ENCODE data around the gene NTNG1.

NTNG1 gene

DNA sequence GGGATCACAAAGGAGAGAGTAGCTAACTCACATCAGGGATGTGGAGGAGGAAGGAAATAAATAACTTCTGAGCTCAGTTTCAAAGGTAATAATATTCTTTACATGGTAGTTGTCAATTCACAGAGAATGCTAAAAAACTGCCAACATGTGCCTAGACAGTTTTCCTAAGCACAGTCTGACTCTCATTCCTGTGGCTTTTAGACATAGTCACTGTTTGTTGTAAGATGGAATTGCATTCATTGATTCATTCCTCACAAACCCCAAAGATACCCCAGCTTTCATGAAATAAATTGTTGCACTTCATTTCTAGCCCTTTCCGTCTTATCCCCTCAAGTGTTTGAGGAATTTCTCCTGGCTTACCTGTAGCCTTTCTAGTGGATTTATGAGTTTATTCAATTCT is 263.9 kb downstream of the NTNG1 start:
- no peak for DNase-seq

DNA sequence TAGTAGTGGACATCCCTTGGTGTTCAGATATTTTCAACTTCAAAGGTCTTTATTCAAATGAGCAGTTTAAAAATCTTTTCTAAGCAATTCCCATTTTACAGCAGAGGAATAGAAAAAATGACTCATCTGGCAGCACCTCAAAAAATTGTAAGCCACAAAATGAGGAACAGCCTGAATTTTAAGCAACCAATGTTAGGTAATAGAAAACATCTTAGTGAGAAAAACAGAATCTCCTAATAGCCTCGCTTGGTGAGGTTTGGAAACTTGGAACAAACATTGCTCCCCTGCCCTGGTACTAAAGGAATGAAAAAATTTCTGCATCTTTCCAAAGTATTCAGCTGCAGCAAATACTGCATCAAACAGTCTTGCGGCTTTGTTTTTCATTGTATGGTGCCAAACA is 264.4 kb downstream of the NTNG1 start:
- DNase-seq = peak in 1 of 51 donors; percentile 27

GRCh38 chr1:107407011-107407410 is 266.2 kb downstream of the NTNG1 start:
- no peak for DNase-seq

DNA sequence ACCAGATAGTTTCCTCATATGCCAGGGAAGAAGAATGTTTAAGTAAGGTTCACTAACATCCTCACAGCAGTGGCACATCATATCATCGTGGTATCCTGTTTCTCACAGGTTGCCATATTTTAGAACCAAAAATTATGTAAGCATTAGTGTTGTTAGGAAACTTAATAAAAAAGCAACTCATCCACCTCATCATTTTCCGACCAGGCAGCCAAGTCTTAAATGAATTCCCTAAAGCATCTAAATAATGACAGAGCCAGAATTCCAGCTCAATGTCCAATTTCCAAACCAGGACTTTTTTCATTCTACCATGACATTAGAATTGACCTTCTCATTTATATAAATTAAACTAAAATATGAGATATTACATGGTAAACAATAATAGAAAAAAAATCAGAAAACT is 272.7 kb downstream of the NTNG1 start:
- DNase-seq = no peak

DNA sequence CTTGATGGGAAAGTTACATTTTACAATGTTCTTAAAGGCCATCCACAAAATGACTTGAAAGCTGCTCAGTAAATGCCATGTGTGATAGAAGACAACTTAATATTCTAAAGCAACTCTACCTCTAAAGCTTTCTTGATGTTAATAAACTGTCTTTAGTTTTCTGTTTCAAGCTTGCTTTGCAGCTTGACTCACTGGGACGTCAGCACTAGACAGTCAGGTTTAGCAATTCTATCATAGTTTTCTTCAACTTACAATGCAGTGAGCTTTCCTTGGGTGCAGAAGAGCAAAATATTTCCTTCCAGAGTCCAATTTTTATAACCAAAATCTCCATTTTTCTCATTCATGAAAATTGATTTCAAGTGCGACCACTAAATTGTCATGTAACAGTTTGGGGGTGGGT is 273.1 kb downstream of the NTNG1 start:
- no peak for DNase-seq

- DNase-seq = no peak
Measured at GRCh38 chr1:107414550-107414949, 273.7 kb downstream of the NTNG1 start.

DNA sequence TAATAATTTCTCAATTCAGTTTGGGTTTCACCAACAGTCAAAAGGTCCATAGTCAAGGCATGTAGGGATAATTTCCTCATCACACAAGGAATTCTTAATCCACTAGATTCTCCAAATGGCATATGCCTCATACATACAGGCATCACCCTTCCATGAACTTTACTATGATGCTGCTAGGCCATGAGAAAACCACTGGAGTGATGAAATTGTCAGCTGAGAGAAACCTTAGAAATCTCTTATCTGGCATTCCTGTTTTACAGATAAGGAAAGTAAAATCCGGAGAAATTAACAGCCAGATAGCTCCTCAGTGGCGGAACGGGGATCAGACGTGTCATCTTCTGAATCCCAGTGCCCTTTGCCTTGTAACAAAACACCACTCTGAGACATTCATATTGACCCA is 274.4 kb downstream of the NTNG1 start:
- no peak for DNase-seq

- no peak for DNase-seq
Measured at GRCh38 chr1:107419003-107419402, 278.2 kb downstream of the NTNG1 start.

GRCh38 chr1:107422901-107423300 is 282.1 kb downstream of the NTNG1 start:
- DNase-seq = no peak

GRCh38 chr1:107430540-107431228 is 289.8 kb downstream of the NTNG1 start:
- DNase-seq = peak in 12 of 51 donors; percentile 1 to 38 (median 8)

DNA sequence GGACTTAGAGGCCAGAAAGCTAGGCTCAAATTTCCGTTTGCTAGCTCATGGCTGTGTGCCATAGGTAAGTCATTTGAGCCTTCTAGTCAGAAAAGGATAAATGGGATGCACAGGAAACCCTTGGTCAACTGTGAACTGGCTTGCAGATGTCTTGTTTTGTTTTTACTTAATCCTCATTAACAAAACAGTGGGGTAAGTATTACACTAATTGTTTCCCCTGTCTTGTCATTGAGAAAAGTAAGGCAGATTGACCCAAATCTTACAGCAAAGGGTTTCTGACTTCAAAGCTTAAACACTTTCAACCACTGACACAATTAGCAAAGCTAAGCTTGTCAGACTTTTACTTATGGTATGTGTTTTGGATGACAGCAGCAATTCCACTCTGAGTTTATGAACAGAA is 291.3 kb downstream of the NTNG1 start:
- DNase-seq = no peak

DNA sequence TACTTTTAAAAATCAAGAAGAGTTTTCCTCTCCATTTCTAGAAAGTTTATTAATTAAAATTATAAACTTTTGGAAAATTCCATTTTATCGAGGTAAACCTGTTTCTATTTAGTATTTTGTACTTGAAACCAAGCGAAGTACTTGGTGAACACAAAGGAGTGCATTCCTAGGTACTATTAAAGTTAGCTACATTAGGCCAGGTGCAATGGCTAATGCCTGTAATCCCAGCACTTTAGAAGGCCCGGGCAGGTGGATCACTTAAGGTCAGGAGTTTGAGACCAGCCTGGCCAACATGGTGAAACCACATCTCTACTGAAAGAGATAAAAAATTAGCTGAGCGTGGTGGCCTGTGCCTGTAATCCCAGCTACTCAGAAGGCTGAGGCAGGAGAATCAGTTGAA is 292.2 kb downstream of the NTNG1 start:
- no peak for DNase-seq

GRCh38 chr1:107433635-107434360 is 293.0 kb downstream of the NTNG1 start:
- DNase-seq = no peak

GRCh38 chr1:107434361-107434693 is 293.5 kb downstream of the NTNG1 start:
- no peak for DNase-seq

DNA sequence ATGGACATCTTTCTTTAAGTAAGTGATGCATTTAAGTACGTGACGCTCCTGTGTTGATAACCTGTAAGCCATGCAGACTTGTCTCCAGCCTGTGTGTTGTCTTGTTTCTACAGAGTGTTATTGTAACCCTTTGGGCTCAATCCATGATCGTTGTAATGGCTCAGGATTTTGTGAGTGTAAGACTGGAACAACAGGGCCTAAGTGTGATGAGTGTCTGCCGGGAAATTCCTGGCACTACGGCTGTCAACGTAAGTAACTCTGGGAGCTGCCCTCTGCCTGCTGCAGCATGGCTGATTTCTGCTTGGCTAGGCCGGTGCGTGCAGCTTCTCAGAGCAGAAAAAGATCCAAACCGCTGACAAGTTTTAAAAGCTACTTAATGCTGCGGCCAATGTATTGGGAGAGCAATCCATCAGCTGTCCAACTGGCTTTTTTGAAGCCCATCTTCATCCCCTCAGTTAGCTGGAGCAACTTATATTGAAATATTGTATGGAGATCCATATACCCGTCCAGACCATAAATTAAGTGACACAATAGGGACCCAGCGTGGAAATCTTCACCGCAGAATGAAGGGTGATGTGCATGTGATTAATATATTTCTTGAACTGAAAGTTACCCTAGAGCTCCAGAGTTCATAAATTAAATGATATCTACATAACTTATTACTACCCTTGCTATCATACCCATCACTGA is 295.9 kb downstream of the NTNG1 start:
- DNase-seq = no peak

- no peak for DNase-seq
Measured at GRCh38 chr1:107439567-107439966, 298.7 kb downstream of the NTNG1 start.

- DNase-seq = no peak
Measured at GRCh38 chr1:107442551-107442950, 301.7 kb downstream of the NTNG1 start.

DNA sequence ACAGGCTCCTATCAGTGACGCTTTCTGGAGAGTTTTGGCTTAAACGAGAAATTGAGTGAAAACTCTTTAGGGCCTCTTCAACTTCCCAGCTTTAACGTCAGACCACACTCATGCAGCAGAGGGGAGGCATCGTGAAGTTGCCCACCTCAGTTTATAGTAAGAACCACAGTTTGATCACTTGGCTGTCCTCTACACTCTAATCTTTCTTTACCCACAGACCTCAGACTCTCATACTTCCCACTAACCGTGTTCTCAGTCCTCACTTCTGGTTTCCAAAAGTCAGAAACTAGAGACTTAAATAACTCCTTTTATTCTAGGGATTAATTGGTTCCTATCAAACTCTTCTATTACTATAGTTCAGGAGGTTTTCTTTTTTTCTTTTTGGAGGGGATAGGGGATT is 302.2 kb downstream of the NTNG1 start:
- no peak for DNase-seq

GRCh38 chr1:107443860-107444259 is 303.0 kb downstream of the NTNG1 start:
- no peak for DNase-seq

DNA sequence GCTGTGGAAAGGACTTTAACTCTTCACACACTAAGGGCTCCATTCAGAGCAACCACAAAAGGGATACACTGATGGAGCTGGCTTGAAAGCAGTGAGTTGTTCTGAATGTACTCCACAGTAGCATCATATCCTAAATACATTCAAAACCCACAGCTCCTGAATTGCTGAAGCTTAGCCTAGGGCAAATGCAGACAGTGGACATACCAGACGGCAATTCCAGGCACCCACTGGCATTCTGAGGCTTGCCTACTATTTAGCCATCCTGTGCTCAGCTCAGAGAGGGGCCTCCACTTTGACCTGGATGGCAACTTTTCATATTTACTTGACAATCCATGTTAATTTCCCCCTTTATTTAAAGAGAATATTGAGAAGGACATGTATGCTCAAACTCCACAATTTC is 303.5 kb downstream of the NTNG1 start:
- no peak for DNase-seq

- DNase-seq = no peak
Measured at GRCh38 chr1:107449326-107449725, 308.5 kb downstream of the NTNG1 start.

DNA sequence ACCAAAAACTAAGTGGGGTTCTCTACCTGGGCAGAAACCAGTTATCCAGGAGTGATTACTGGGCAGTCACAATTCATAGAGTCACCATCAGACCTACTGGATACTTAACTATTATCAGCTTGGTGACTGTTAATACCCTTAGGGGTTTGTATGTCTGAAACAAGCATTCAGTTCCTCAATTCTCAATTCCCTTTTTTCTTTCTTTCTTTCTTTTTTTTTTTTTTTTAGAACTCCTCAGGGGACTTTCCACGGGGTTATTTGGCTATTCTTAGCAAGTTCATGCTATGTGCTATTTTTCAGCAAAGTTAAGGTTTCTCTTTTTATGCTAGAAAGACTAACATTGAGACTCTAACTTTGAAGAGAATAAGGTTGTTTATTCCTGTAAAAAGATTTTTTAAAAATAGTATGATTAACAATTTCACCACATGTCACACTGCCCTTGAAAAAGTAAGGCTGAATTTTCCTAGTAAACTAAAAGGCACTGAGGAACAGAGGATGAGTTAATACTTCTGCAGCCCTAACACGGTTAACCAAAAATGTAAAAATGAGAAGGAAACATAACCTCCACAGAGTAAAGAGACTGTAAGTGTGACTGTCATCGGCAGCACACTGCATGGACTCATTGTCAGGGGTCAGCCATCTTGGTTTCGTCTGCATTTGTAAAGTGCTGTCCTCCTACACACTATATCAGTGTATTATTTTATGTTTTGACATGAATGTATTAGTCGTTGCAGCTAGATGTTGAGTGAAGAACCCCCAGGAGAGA is 310.2 kb downstream of the NTNG1 start:
- DNase-seq = no peak
